Measurements from ENCODE around the gene GALNT11.

DNA sequence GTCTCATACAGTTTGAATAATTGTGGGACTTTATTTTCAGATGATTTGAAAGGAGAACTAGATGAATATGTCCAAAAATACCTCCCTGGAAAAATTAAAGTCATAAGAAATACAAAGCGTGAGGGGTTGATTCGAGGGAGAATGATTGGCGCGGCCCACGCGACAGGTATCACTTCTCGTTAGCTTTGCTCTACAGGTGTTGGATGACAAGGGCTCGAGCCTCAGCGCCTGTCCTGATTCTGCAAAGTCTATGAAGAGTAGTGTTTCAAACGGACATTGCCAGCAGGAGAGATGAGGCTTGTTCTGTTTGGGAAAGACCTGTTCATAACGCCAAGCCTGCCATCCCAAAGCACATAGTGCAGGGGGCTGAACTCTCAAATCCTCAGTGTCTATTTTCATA, 79.7 kb downstream of the GALNT11 start:
- TF ChIP-seq, protein P1, sequence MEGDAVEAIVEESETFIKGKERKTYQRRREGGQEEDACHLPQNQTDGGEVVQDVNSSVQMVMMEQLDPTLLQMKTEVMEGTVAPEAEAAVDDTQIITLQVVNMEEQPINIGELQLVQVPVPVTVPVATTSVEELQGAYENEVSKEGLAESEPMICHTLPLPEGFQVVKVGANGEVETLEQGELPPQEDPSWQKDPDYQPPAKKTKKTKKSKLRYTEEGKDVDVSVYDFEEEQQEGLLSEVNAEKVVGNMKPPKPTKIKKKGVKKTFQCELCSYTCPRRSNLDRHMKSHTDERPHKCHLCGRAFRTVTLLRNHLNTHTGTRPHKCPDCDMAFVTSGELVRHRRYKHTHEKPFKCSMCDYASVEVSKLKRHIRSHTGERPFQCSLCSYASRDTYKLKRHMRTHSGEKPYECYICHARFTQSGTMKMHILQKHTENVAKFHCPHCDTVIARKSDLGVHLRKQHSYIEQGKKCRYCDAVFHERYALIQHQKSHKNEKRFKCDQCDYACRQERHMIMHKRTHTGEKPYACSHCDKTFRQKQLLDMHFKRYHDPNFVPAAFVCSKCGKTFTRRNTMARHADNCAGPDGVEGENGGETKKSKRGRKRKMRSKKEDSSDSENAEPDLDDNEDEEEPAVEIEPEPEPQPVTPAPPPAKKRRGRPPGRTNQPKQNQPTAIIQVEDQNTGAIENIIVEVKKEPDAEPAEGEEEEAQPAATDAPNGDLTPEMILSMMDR (IDR thresholded peaks at IDR 0.05; ENCODE audit: low read length) = no peak
- TF ChIP-seq EZH2 (optimal IDR thresholded peaks at IDR 0.05; ENCODE audit: low read depth, low read length) (no peak), EZH2phosphoT487 (IDR thresholded peaks at IDR 0.05; ENCODE audit: low read length) (no peak)
